HG03039 (cell line): ENCODE results near the gene ADGRG3.

Experiments
- ATAC-seq: cut with Tn5 transposase; IDR thresholded peaks from one replicate; pipeline ENCODE4 v1.9.1; 2021; ENCODE audit warnings: mild to moderate bottlenecking, moderate library complexity; ENCODE audit not compliant: unreplicated experiment

The ADGRG3 gene

DNA sequence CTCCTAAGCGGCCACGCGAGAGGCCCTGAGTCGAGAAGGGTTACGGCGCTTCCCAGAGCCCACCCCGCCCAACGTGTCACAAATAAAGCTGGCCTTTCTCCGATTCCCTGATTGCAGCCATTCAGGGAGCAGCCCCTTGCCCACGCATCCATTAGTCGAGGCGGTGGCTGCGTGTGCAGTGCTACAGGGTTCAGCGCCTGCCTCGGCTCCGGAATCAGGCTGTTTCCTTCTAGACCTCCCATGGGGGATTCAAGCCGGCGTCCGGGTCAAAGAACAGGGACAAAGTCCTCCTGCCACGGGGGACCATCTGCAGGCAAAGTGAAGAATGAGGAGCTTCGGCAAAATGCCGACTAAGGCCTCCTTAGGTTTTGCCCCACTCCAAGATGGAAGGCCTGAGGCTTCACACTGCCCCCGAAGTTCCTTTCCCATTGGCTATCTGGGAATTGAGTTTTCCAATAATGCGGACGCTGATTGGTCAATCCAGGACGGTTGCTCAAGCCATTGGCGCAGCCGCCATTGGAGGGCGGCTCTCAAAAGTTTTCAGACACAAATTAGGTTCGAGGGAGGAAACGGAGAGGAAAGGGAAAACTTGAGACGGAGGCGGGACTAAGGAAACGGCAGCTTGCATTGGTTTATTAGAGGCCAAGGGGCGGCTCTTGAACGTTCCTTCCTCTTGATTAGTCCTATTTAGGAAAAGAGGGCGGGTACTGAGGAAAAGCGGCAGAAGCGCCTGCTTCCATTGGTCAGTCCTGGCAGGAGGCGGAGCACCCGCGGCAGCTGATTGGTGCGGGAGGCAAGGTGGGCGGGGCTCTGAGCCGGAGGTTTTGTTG is 67.0 kb downstream of the ADGRG3 start:
- peak; percentile 89 for ATAC-seq

- no peak for ATAC-seq
Observed at GRCh38 chr16:57735755-57736418, 67.8 kb downstream of the ADGRG3 start, which contains the start of gene KATNB1. KATNB1 (plus strand) TSS chr16:57735770; CDS start chr16:57737244, 1,474 bp downstream.

- ATAC-seq = no peak
Observed at GRCh38 chr16:57736419-57737351, 68.6 kb downstream of the ADGRG3 start.

DNA sequence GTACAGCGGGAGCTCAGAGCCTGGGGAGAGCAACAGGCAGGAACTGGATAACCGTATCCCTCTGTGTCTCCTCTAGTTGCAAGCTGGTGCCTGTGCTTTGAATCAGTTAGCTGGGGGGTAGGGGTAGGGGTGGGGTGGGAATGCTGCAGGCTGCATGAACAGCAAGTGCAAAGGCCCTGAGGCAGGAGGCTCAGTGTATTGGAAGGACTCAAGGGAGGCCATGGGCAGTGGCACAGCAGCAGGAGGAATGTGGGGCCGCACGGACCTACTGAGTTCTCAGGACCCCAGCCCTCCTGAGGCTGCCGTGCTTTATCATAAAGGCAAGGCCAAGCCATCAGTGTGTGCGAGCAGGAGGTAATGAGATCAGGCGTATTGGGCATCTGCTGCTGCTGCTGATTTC is 70.7 kb downstream of the ADGRG3 start:
- ATAC-seq = no peak
